H1 (cell line): Measurements from ENCODE around the gene GCSH. TPM values are rescaled to one million over a fixed set of nuclear protein-coding genes. Genes with fewer than 3 reads are reported as not detected.

ENCODE experiments used
- CTCF ChIA-PET: fragments of 300-600 bp; sonication (Branson Sonifier 250); formaldehyde crosslinking; loops from one replicate; lab custom pipeline; 2021; ENCODE audit not compliant: partially characterized antibody; lab: Charles Lee
- POLR2A ChIA-PET: fragments of 300-600 bp; sonication (Branson Sonifier 250); formaldehyde crosslinking; loops from one replicate; lab custom pipeline; 2021; ENCODE audit warnings: inconsistent platforms; ENCODE audit not compliant: partially characterized antibody; lab: Charles Lee
- DNase-seq, 2 experiments: peaks; one replicate each; pipeline versions ENCODE4 v3.0.0 to v3.0.0-alpha.2; 2010 to 2022; ENCODE audit warnings: low spot score in 2 of 2, low read depth in 1 of 2, mixed read lengths in 1 of 2
- FAIRE-seq: peaks from 2 replicates; lab custom pipeline; 2011; peaks lifted over from hg19 to GRCh38; lab: Jason Lieb, UNC
- H2AFZ ChIP-seq: 2 replicates; pipeline ENCODE4 v1.8.1; 2012; ENCODE audit warnings: low read length, inconsistent platforms
- H2AK5ac ChIP-seq: 2 replicates; pipeline ENCODE4 v1.6.1; 2013; ENCODE audit warnings: low read depth, low read length
- H2BK120ac ChIP-seq: replicated peaks from 2 replicates; pipeline ENCODE3; 2013; ENCODE audit warnings: low read depth, low read length, inconsistent platforms
- H2BK12ac ChIP-seq: 2 replicates; pipeline ENCODE4 v1.6.1; 2013; ENCODE audit warnings: low read depth, low read length
- H2BK15ac ChIP-seq: 2 replicates; pipeline ENCODE4 v1.6.1; 2013; ENCODE audit warnings: low read length
- H2BK20ac ChIP-seq: 2 replicates; pipeline ENCODE4 v1.6.1; 2013; ENCODE audit warnings: low read length
- H2BK5ac ChIP-seq: 2 replicates; pipeline ENCODE4 v1.6.1; 2013; ENCODE audit warnings: low read depth, low read length
- H3K14ac ChIP-seq: 2 replicates; pipeline ENCODE4 v1.6.1; 2013; ENCODE audit warnings: inconsistent platforms; ENCODE audit not compliant: insufficient read length
- H3K18ac ChIP-seq: 2 replicates; pipeline ENCODE4 v1.6.1; 2013; ENCODE audit warnings: low read length; ENCODE audit errors: extremely low read depth
- H3K23ac ChIP-seq: 2 replicates; pipeline ENCODE4 v1.6.1; 2013; ENCODE audit warnings: inconsistent platforms; ENCODE audit not compliant: insufficient read length
- H3K23me2 ChIP-seq: 2 replicates; pipeline ENCODE4 v1.6.1; 2013; ENCODE audit warnings: low read depth, low read length
- H3K27ac ChIP-seq: 2 replicates; pipeline ENCODE4 v1.6.1; 2011; ENCODE audit warnings: low read depth, low read length, inconsistent platforms
- H3K27me3 ChIP-seq, 4 experiments: replicated peaks in 1 of 4; 1 replicate in 1 of 4; 2 replicates in 3 of 4; pipeline versions ENCODE4 v1.6.1 to v1.8.1; 2011 to 2013; ENCODE audit warnings: low read length in 3 of 4, mild to moderate bottlenecking in 3 of 4, inconsistent platforms in 2 of 4, mixed read lengths in 2 of 4, moderate library complexity in 1 of 4; ENCODE audit not compliant: control insufficient read depth in 3 of 4, insufficient read depth in 3 of 4; ENCODE audit errors: extremely low read depth in 1 of 4
- H3K36me3 ChIP-seq, 4 experiments: 2 replicates each; pipeline versions ENCODE4 v1.6.1 to v1.8.1; 2011 to 2013; ENCODE audit warnings: mild to moderate bottlenecking in 4 of 4, low read length in 3 of 4, moderate library complexity in 2 of 4, control low read depth in 1 of 4, inconsistent platforms in 1 of 4; ENCODE audit not compliant: insufficient read depth in 4 of 4, control insufficient read depth in 2 of 4
- H3K4ac ChIP-seq: replicated peaks from 2 replicates; pipeline ENCODE3; 2013; ENCODE audit warnings: low read length, low read depth, mixed read lengths, inconsistent platforms; ENCODE audit not compliant: insufficient read length
- H3K4me1 ChIP-seq, 4 experiments: replicated peaks in 1 of 4; 1 replicate in 1 of 4; 2 replicates in 3 of 4; pipeline versions ENCODE4 v1.6.1 to v1.8.1; 2011 to 2013; ENCODE audit warnings: low read length in 3 of 4, inconsistent platforms in 2 of 4, mixed read lengths in 1 of 4; ENCODE audit not compliant: insufficient read depth in 4 of 4, control insufficient read depth in 3 of 4
- H3K4me2 ChIP-seq, 2 experiments: 2 replicates each; pipeline versions ENCODE4 v1.6.1 to v1.8.1; 2011 to 2013; ENCODE audit warnings: low read depth in 2 of 2, low read length in 2 of 2, control low read depth in 1 of 2, inconsistent platforms in 1 of 2, mild to moderate bottlenecking in 1 of 2; ENCODE audit not compliant: insufficient read depth in 1 of 2
- H3K4me3 ChIP-seq, 4 experiments: fragments of 200-600, 300-600 bp in 1 of 4; sonication (generic), shearing (Covaris generic), sonication (Bioruptor Twin) in 1 of 4; 2 replicates each; pipeline versions ENCODE4 v1.5.1 to v1.8.1; 2011 to 2016; ENCODE audit warnings: low read length in 4 of 4, low read depth in 3 of 4, control low read depth in 2 of 4, inconsistent platforms in 2 of 4, mild to moderate bottlenecking in 2 of 4, mixed read lengths in 1 of 4, moderate library complexity in 1 of 4; ENCODE audit not compliant: insufficient read depth in 2 of 4; ENCODE audit errors: extremely low read depth in 1 of 4
- H3K56ac ChIP-seq: replicated peaks from 2 replicates; pipeline ENCODE3; 2013; ENCODE audit warnings: low read depth, mild to moderate bottlenecking, mixed read lengths, low read length, inconsistent platforms; ENCODE audit not compliant: insufficient read length
- H3K79me1 ChIP-seq: 2 replicates; pipeline ENCODE4 v1.6.1; 2013; ENCODE audit warnings: low read depth, low read length, control low read depth
- H3K79me2 ChIP-seq, 2 experiments: 2 replicates each; pipeline versions ENCODE4 v1.6.1 to v1.8.1; 2012 to 2013; ENCODE audit warnings: low read length in 2 of 2, mild to moderate bottlenecking in 2 of 2, inconsistent platforms in 1 of 2; ENCODE audit not compliant: insufficient read depth in 2 of 2, control insufficient read depth in 1 of 2
- H3K9ac ChIP-seq, 4 experiments: replicated peaks in 1 of 4; 1 replicate in 1 of 4; 2 replicates in 3 of 4; pipeline versions ENCODE4 v1.6.1 to v1.8.1; 2011 to 2013; ENCODE audit warnings: low read depth in 3 of 4, low read length in 3 of 4, control low read depth in 2 of 4, mild to moderate bottlenecking in 2 of 4, moderate library complexity in 2 of 4, inconsistent platforms in 1 of 4; ENCODE audit errors: extremely low read depth in 1 of 4
- H3K9me3 ChIP-seq, 2 experiments: 2 replicates each; pipeline versions ENCODE4 v1.6.1 to v1.8.1; 2012 to 2013; ENCODE audit warnings: mild to moderate bottlenecking in 2 of 2, moderate library complexity in 2 of 2, control low read depth in 1 of 2, inconsistent platforms in 1 of 2, low read depth in 1 of 2, low read length in 1 of 2, mixed read lengths in 1 of 2; ENCODE audit not compliant: insufficient read depth in 2 of 2
- H4K20me1 ChIP-seq, 2 experiments: replicated peaks in 1 of 2; 2 replicates each; pipeline versions ENCODE3 to v1.8.1; 2011 to 2013; ENCODE audit warnings: inconsistent platforms in 2 of 2, low read length in 2 of 2, mild to moderate bottlenecking in 1 of 2; ENCODE audit not compliant: insufficient read depth in 2 of 2, control insufficient read depth in 1 of 2
- H4K5ac ChIP-seq: 2 replicates; pipeline ENCODE4 v1.6.1; 2013; ENCODE audit warnings: low read length, low read depth, mixed read lengths, inconsistent platforms; ENCODE audit not compliant: insufficient read length
- H4K8ac ChIP-seq: 2 replicates; pipeline ENCODE4 v1.8.0; 2013; ENCODE audit warnings: mild to moderate bottlenecking, moderate library complexity, low read length, inconsistent platforms; ENCODE audit not compliant: insufficient read depth; ENCODE audit errors: extremely low read depth
- H4K91ac ChIP-seq: replicated peaks from 2 replicates; pipeline ENCODE3; 2013; ENCODE audit warnings: low read length, mixed read lengths, inconsistent platforms; ENCODE audit not compliant: insufficient read length
- CEBPB ChIP-seq: IDR thresholded peaks from 2 replicates; pipeline ENCODE4 v1.6.1; 2012; ENCODE audit warnings: low read depth, low read length
- NANOG ChIP-seq: IDR thresholded peaks from 2 replicates; pipeline ENCODE4 v1.6.1; 2011; ENCODE audit warnings: low read length, low read depth, mild to moderate bottlenecking, inconsistent platforms; ENCODE audit not compliant: insufficient read depth, poor library complexity, severe bottlenecking
- WGBS, 2 experiments: shearing (Covaris generic) in 1 of 2; methylation state at CpG; one replicate each; pipeline versions ENCODE4 v1.1.6 to v1.1.7; 2013 to 2015; ENCODE audit warnings: low lambda C conversion rate in 2 of 2, mixed read lengths in 2 of 2, inconsistent platforms in 1 of 2, low coverage in 1 of 2, missing lambda C conversion rate in 1 of 2; ENCODE audit not compliant: insufficient replicate concordance in 2 of 2, insufficient coverage in 1 of 2, insufficient read length in 1 of 2; ENCODE audit errors: extremely low coverage in 1 of 2, missing lambda C conversion rate in 1 of 2; 5-methylcytosine and 5-hydroxymethylcytosine counted together
- polyA plus RNA-seq, 7 experiments: library from polyadenylated mRNA; depleted of rRNA in 3 of 7; stranded (reverse) in 5 of 7; unstranded in 2 of 7; fragments of >200 nt in 5 of 7; fragments of 200-250 nt in 2 of 7; gene quantifications; 1 replicate in 5 of 7; 2 replicates in 1 of 7; 4 replicates in 1 of 7; pipeline versions ENCODE4 v1.2.1 to v1.2.3, GENCODE V29; 2011 to 2013; ENCODE audit warnings: missing spikeins in 2 of 7, mixed read lengths in 2 of 7
- total RNA-seq: library from RNA; stranded (reverse); fragmentation: NEBNext Ultra II Directional; extraction: Animal tissue kit (Norgen Biotek cat#: 25700); gene quantifications from 2 replicates; pipeline ENCODE4 v1.2.1, GENCODE V29; 2021

Gene GCSH
- total and polyA plus RNA-seq, 2 of the 8 experiments (the other 6 are each of a cell fraction or from before 2014, with no cell fraction given) = 28.2 to 108 TPM

GRCh38 chr16:81081014-81081413, 15.2 kb downstream of the GCSH start:
- Histone ChIP-seq H3K9ac (no peak overlapping the region), H3K4me1 (no peaks in the 10 kb centered on the region), H3K9me3 (no peaks in the 10 kb centered on the region), H2BK15ac (no peak overlapping the region), H2BK20ac (no peak overlapping the region), H2AFZ (no peak overlapping the region), H3K36me3 (peaks cover 0 to 20% (median 2%) of the 10 kb centered on the region in 4 experiments; a peak in 2 of 8 replicates), H3K4me2 (no peak overlapping the region), H3K18ac (no peak overlapping the region), H3K4ac (no peak overlapping the region), H3K23ac (no peak overlapping the region), H2BK120ac (no peak overlapping the region), H4K20me1 (peaks cover 0 to 2% of the 10 kb centered on the region in 2 experiments), H3K4me3 (no peak overlapping the region), H3K79me2 (no peaks in the 10 kb centered on the region), H2AK5ac (no peak overlapping the region), H4K5ac (no peak overlapping the region), H3K27me3 (no peaks in the 10 kb centered on the region), H3K27ac (no peak overlapping the region), H4K8ac (no peak overlapping the region), H3K14ac (no peak overlapping the region), H2BK5ac (no peak overlapping the region), H2BK12ac (no peak overlapping the region), H4K91ac (no peak overlapping the region), H3K79me1 (no peaks in the 10 kb centered on the region), H3K56ac (no peak overlapping the region), H3K23me2 (peaks cover 6% of the 10 kb centered on the region; the same call in 1 of the 2 replicates)
- CTCF ChIA-PET = no interaction called here
- WGBS, 2 experiments = 97% methylated on average over 4 of the region's 4 CpGs; no CpG with 5 or more reads in 1 of the 2 experiments
- DNase-seq (no peak), FAIRE-seq (no peak)
- POLR2A ChIA-PET = interaction anchor here (1.0 kb wide), 1 partner anchor 61 kb away, joined by 3 read pairs; no protein-coding TSS in a partner anchor
- TF ChIP-seq NANOG (no peak), CEBPB (peak; percentile 44; the same call in 1 of the 2 replicates)
